Adrenal gland (tissue), 12 donors: ENCODE measurements around the gene C9orf57. TPM values are rescaled to one million over a fixed set of nuclear protein-coding genes. Genes with fewer than 3 reads are reported as not detected.

Source experiments
- DNase-seq, 7 donors: peaks; one replicate each; pipeline ENCODE4 v3.0.0-alpha.2; 2019 to 2020
- H3K27ac ChIP-seq, 5 donors: fragments of 200-600 bp; sonication (generic) in 4 of 5; 1 replicate in 3 of 5; 2 replicates in 2 of 5; pipeline versions ENCODE4 v1.5.1 to v1.8.0; 2016 to 2020; ENCODE audit warnings: mild to moderate bottlenecking in 1 of 5
- H3K27me3 ChIP-seq: fragments of 200-600 bp; 2 replicates; pipeline ENCODE4 v1.8.0; 2021
- H3K36me3 ChIP-seq, 2 donors: fragments of 200-600 bp; replicated peaks in 1 of 2; 1 replicate in 1 of 2; 2 replicates in 1 of 2; pipeline versions ENCODE4 v1.5.1 to v1.8.0; 2018 to 2022
- H3K4me1 ChIP-seq, 2 donors: fragments of 200-600 bp; replicated peaks in 1 of 2; 1 replicate in 1 of 2; 2 replicates in 1 of 2; pipeline versions ENCODE4 v1.5.1 to v1.8.0; 2018 to 2021
- H3K4me3 ChIP-seq, 4 donors: fragments of 200-600 bp; sonication (generic) in 3 of 4; one replicate each; pipeline ENCODE4 v1.5.1; 2016 to 2018
- H3K9me3 ChIP-seq, 3 donors: fragments of 200-600 bp; sonication (generic) in 1 of 3; replicated peaks in 1 of 3; 1 replicate in 2 of 3; 2 replicates in 1 of 3; pipeline versions ENCODE4 v1.5.1 to v1.8.0; 2016 to 2021
- CTCF ChIP-seq, 6 experiments: fragments of 450-650 bp in 4 of 6; fragments of 200-600 bp in 2 of 6; sonication (generic) in 1 of 6; IDR thresholded peaks; 1 replicate in 5 of 6; 2 replicates in 1 of 6; pipeline versions ENCODE4 v1.5.1 to v1.8.0; 2016 to 2021; ENCODE audit warnings: antibody characterized with exemption in 6 of 6, mild to moderate bottlenecking in 2 of 6, moderate library complexity in 1 of 6
- POLR2A ChIP-seq, 2 donors: fragments of 450-650 bp; IDR thresholded peaks; one replicate each; pipeline ENCODE4 v1.6.1; 2017; ENCODE audit warnings: antibody characterized with exemption in 2 of 2, mild to moderate bottlenecking in 2 of 2, moderate library complexity in 1 of 2
- WGBS, 4 donors: extraction: QIAGEN DNeasy Blood & Tissue Kit in 2 of 4; methylation state at CpG; one replicate each; pipeline versions ENCODE4 v1.1.5 to v1.1.7; 2013 to 2017; 5-methylcytosine and 5-hydroxymethylcytosine counted together
- intact Hi-C, 2 donors: fragments of 100-400 bp; cut with DNase I; formaldehyde crosslinking; loops; one replicate each; pipeline versions ENCODE4 v1.14.1 to v1.15.0; 2022 to 2023
- polyA plus RNA-seq, 3 donors: library from polyadenylated mRNA; stranded (reverse); fragments of 200-250 nt in 2 of 3; fragments of 350-450 nt in 1 of 3; fragmentation: Illumina TruSeq in 1 of 3; extraction: RNeasy Lipid Tissue Mini Kit (QIAGEN cat#74804) in 1 of 3; gene quantifications; one replicate each; pipeline ENCODE4 v1.2.3, GENCODE V29; 2013 to 2014
- total RNA-seq, 9 donors: library from RNA; depleted of rRNA in 4 of 9; stranded (reverse); fragments of >200 nt in 4 of 9; fragments of 120-200 nt in 1 of 9; fragmentation: NEBNext Ultra II Directional in 1 of 9; extraction: Animal tissue kit (Norgen Biotek cat#: 25700) in 1 of 9; gene quantifications; one replicate each; pipeline versions ENCODE4 v1.1.0 to v1.2.4, GENCODE V29; 2013 to 2023
- donor health status: healthy with polysubstance abuse.
- donor health status: Bipolar disorder and iron deficiency.
- donor health status: DM: yes; HTN: yes; CAD: no.
- donor health status: DM: no; HTN: no; CAD: no.
- donor health status: DM: no; HTN: no; CAD: no.
- donor health status: DM: yes; HTN: yes; CAD: no.

C9orf57 gene
- total and polyA plus RNA-seq, 12 donors = not detected

GRCh38 chr9:72042928-72043327, 17.5 kb downstream of the C9orf57 start:
- DNase-seq = no peak
- intact Hi-C loops = loop anchor here (5.0 to 10.0 kb wide), 2 partner anchors 779 to 782 kb away; no protein-coding TSS in a partner anchor

GRCh38 chr9:72041775-72042194, 18.6 kb downstream of the C9orf57 start:
- no peak overlapping the region for H3K4me3 ChIP-seq
- TF ChIP-seq POLR2A (IDR thresholded peaks at IDR 0.05) (no peak), CTCF (IDR thresholded peaks at IDR 0.05) (no peak)
- WGBS, 4 donors = 39 to 48% (median 47%) methylated on average over 7 of the region's 7 CpGs
- intact Hi-C loops = loop anchor here (5.0 to 10.0 kb wide), 2 partner anchors 781 to 783 kb away; no protein-coding TSS in a partner anchor
- peak in 5 of 7 donors; percentile 22 to 30 (median 30) for DNase-seq
- no peaks in the 10 kb centered on the region for H3K27me3 ChIP-seq
- H3K9me3 ChIP-seq = no peaks in the 10 kb centered on the region
- H3K27ac ChIP-seq = no peak overlapping the region
- no peaks in the 10 kb centered on the region for H3K4me1 ChIP-seq
- H3K36me3 ChIP-seq = no peaks in the 10 kb centered on the region

More at GRCh38 chr9:72042928-72043327, 17.5 kb downstream of the C9orf57 start:
- TF ChIP-seq CTCF (IDR thresholded peaks at IDR 0.05) = no peak
- TF ChIP-seq POLR2A (IDR thresholded peaks at IDR 0.05) = no peak
- Histone ChIP-seq H3K27me3 (no peaks in the 10 kb centered on the region), H3K4me1 (no peaks in the 10 kb centered on the region), H3K4me3 (no peak overlapping the region), H3K9me3 (no peaks in the 10 kb centered on the region), H3K27ac (no peak overlapping the region), H3K36me3 (no peaks in the 10 kb centered on the region)
- WGBS, 4 donors = 86 to 91% (median 89%) methylated on average over 3 of the region's 3 CpGs

GRCh38 chr9:72041369-72041768, 19.0 kb downstream of the C9orf57 start:
- H3K27me3 ChIP-seq = no peaks in the 10 kb centered on the region
- WGBS, 4 donors = 62 to 85% (median 66%) methylated on average over 3 of the region's 3 CpGs

GRCh38 chr9:72039532-72039931, 20.9 kb downstream of the C9orf57 start:
- Histone ChIP-seq H3K9me3 (no peaks in the 10 kb centered on the region), H3K4me3 (no peak overlapping the region), H3K4me1 (no peaks in the 10 kb centered on the region), H3K36me3 (no peaks in the 10 kb centered on the region), H3K27me3 (no peaks in the 10 kb centered on the region), H3K27ac (no peak overlapping the region)
- 72 to 89% (median 83%) methylated on average over 8 of the region's 8 CpGs for WGBS, 4 donors
- intact Hi-C loops = loop anchor here (5.0 kb wide), 2 partner anchors 228 to 233 kb away; no protein-coding TSS in a partner anchor
- no peak for DNase-seq
- no peak for TF ChIP-seq POLR2A (IDR thresholded peaks at IDR 0.05)
- no peak for TF ChIP-seq CTCF (IDR thresholded peaks at IDR 0.05)

More at GRCh38 chr9:72041369-72041768, 19.0 kb downstream of the C9orf57 start:
- Histone ChIP-seq H3K4me3 (no peak overlapping the region), H3K4me1 (no peaks in the 10 kb centered on the region), H3K27ac (no peak overlapping the region), H3K9me3 (no peaks in the 10 kb centered on the region), H3K36me3 (no peaks in the 10 kb centered on the region)
- no peak for DNase-seq
- TF ChIP-seq POLR2A (IDR thresholded peaks at IDR 0.05) = no peak
- intact Hi-C loops = loop anchor here (5.0 to 10.0 kb wide), 2 partner anchors 781 to 783 kb away; no protein-coding TSS in a partner anchor

- H3K27me3 ChIP-seq = no peaks in the 10 kb centered on the region
- no peaks in the 10 kb centered on the region for H3K36me3 ChIP-seq
- no peak overlapping the region for H3K4me3 ChIP-seq
- DNase-seq = peak; percentile 65 to 92 (median 80)
- H3K27ac ChIP-seq = no peak overlapping the region
- no peaks in the 10 kb centered on the region for H3K9me3 ChIP-seq
- TF ChIP-seq POLR2A (IDR thresholded peaks at IDR 0.05) (no peak), CTCF (IDR thresholded peaks at IDR 0.05) (peak in 5 of 6 experiments; percentile 91 to 96 (median 94))
- no peaks in the 10 kb centered on the region for H3K4me1 ChIP-seq
- 14 to 18% (median 16%) methylated on average over 12 to 13 of the region's 13 CpGs for WGBS, 4 donors
- intact Hi-C loops = loop anchor here (5.0 kb wide), 2 partner anchors 228 to 233 kb away; no protein-coding TSS in a partner anchor
Measured at GRCh38 chr9:72038890-72039410, 21.5 kb downstream of the C9orf57 start.
